Smooth muscle cell (in vitro differentiated cells): ENCODE data around the gene ACOXL. TPM values are rescaled to one million over a fixed set of nuclear protein-coding genes. Genes with fewer than 3 reads are reported as not detected.
A peak's percentile ranks its signal among the peaks of the same experiment; 100 is the strongest.

Source experiments
- DNase-seq: peaks from one replicate; lab custom pipeline; 2025; ENCODE audit not compliant: unreplicated experiment; lab: John Stamatoyannopoulos, UW
- H2AFZ ChIP-seq: fragments of 200-600 bp; sonication (generic); 2 replicates; pipeline ENCODE4 v1.6.0; 2016; ENCODE audit warnings: antibody characterized with exemption, low read depth, mild to moderate bottlenecking
- H3F3A ChIP-seq: fragments of 200-600 bp; sonication (generic); 2 replicates; pipeline ENCODE4 v1.6.0; 2017; ENCODE audit warnings: antibody characterized with exemption, low read depth
- H3K27ac ChIP-seq: fragments of 200-600 bp; sonication (generic); 2 replicates; pipeline ENCODE4 v1.5.1; 2016; ENCODE audit warnings: low read depth, mild to moderate bottlenecking
- H3K27me3 ChIP-seq: fragments of 200-600 bp; sonication (generic); 2 replicates; pipeline ENCODE4 v1.6.1; 2016; ENCODE audit warnings: low read depth, mild to moderate bottlenecking
- H3K36me3 ChIP-seq: fragments of 200-600 bp; sonication (generic); 2 replicates; pipeline ENCODE4 v1.5.1; 2016; ENCODE audit warnings: low read depth
- H3K4me1 ChIP-seq: fragments of 200-600 bp; sonication (generic); 2 replicates; pipeline ENCODE4 v1.5.1; 2016; ENCODE audit warnings: low read depth
- H3K4me2 ChIP-seq: fragments of 200-600 bp; sonication (generic); 2 replicates; pipeline ENCODE4 v1.6.0; 2016; ENCODE audit warnings: mild to moderate bottlenecking
- H3K4me3 ChIP-seq: fragments of 200-600 bp; sonication (generic); 2 replicates; pipeline ENCODE4 v1.5.1; 2016; ENCODE audit warnings: mild to moderate bottlenecking
- H3K79me2 ChIP-seq: fragments of 200-600 bp; sonication (generic); 2 replicates; pipeline ENCODE4 v1.6.0; 2016; ENCODE audit warnings: low read depth, mild to moderate bottlenecking
- H3K9ac ChIP-seq: fragments of 200-600 bp; sonication (generic); 2 replicates; pipeline ENCODE4 v1.6.0; 2016; ENCODE audit warnings: low read depth
- H3K9me3 ChIP-seq: fragments of 200-600 bp; sonication (generic); replicated peaks from 2 replicates; pipeline ENCODE4 v1.5.1; 2016; ENCODE audit warnings: low read depth
- H4K20me1 ChIP-seq: fragments of 200-600 bp; sonication (generic); 2 replicates; pipeline ENCODE4 v1.6.0; 2016; ENCODE audit warnings: low read depth
- WGBS: methylation state at CpG from one replicate; pipeline ENCODE4 v1.1.7; 2016; ENCODE audit warnings: low lambda C conversion rate; 5-methylcytosine and 5-hydroxymethylcytosine counted together
- polyA plus RNA-seq: library from polyadenylated mRNA; unstranded; fragments of >200 nt; fragmentation: Nextera tagmentation; extraction: Ambion mirVana; gene quantifications from 2 replicates; pipeline ENCODE4 v1.2.1, GENCODE V29; 2016
- total RNA-seq: library from RNA; depleted of rRNA; stranded (reverse); fragments of >200 nt; gene quantifications from 2 replicates; pipeline ENCODE4 v1.2.3, GENCODE V29; 2014
- TF ChIP-seq, protein P1 (sequence below): fragments of 200-600 bp; sonication (generic); IDR thresholded peaks from 2 replicates; pipeline ENCODE4 v1.5.1; 2017; ENCODE audit warnings: borderline replicate concordance, mild to moderate bottlenecking, antibody characterized with exemption; ENCODE audit not compliant: insufficient read depth, poor library complexity, severe bottlenecking

ACOXL gene
- total and polyA plus RNA-seq, 2 experiments from 2014 or later: not detected

DNA sequence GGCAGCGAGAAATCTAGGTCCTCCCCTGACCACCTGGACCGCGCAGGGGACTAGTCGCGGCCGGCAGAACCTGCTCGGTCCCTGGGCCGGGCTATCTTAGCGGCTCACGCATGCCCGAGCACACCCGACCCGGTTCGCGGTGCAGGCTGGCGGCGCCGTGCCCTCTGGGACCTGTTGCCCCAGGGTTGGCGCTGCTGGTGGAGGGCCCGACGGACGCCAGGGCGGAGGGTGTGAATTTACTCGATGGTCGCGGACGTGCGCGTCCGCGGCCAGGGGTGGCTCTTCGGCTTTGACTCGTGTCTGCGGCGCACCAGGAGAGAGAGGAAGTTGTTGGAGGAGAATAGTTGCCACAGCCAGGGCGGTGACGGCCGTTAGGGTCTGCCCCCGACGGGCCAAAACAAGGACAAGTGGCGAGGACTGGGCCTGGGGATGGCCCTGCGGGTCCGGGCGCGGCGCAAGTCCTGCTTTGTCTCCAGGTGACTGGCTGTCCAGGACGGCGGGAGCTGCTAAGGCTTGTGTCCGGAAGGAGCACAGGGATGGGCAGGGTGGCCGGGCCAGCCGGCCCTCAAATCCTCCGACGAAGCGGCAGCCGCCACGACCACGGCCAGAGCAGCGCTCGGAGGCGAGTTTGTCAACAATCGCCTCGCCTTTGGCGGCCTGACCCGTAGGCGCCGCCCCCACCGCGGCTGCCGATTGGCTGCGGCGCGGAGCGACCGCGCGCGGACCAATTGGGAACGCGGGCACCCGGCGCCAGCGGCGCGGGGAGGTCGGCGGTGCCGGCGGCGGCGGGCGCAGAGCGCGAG lies 389.7 kb downstream of the ACOXL start:
- H2AFZ ChIP-seq: peak overlapping the region; percentile 83
- TF ChIP-seq, protein P1, sequence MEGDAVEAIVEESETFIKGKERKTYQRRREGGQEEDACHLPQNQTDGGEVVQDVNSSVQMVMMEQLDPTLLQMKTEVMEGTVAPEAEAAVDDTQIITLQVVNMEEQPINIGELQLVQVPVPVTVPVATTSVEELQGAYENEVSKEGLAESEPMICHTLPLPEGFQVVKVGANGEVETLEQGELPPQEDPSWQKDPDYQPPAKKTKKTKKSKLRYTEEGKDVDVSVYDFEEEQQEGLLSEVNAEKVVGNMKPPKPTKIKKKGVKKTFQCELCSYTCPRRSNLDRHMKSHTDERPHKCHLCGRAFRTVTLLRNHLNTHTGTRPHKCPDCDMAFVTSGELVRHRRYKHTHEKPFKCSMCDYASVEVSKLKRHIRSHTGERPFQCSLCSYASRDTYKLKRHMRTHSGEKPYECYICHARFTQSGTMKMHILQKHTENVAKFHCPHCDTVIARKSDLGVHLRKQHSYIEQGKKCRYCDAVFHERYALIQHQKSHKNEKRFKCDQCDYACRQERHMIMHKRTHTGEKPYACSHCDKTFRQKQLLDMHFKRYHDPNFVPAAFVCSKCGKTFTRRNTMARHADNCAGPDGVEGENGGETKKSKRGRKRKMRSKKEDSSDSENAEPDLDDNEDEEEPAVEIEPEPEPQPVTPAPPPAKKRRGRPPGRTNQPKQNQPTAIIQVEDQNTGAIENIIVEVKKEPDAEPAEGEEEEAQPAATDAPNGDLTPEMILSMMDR: no peak
- peaks cover 6% of the 10 kb centered on the region for H3K36me3 ChIP-seq
- peaks cover 12% of the 10 kb centered on the region for H3K27me3 ChIP-seq
- H3K9ac ChIP-seq: peak overlapping the region; percentile 53
- peaks cover 52% of the 10 kb centered on the region for H3K79me2 ChIP-seq
- no peak overlapping the region for H3K27ac ChIP-seq
- H3K4me2 ChIP-seq: peak overlapping the region; percentile 99
- H3F3A ChIP-seq: no peaks in the 10 kb centered on the region
- peaks cover 53% of the 10 kb centered on the region for H4K20me1 ChIP-seq
- H3K9me3 ChIP-seq: no peaks in the 10 kb centered on the region
- 1% methylated on average over 90 of the region's 93 CpGs for WGBS
- H3K4me3 ChIP-seq: peak overlapping the region; percentile 88
- no peak for DNase-seq
- peaks cover 28% of the 10 kb centered on the region for H3K4me1 ChIP-seq

DNA sequence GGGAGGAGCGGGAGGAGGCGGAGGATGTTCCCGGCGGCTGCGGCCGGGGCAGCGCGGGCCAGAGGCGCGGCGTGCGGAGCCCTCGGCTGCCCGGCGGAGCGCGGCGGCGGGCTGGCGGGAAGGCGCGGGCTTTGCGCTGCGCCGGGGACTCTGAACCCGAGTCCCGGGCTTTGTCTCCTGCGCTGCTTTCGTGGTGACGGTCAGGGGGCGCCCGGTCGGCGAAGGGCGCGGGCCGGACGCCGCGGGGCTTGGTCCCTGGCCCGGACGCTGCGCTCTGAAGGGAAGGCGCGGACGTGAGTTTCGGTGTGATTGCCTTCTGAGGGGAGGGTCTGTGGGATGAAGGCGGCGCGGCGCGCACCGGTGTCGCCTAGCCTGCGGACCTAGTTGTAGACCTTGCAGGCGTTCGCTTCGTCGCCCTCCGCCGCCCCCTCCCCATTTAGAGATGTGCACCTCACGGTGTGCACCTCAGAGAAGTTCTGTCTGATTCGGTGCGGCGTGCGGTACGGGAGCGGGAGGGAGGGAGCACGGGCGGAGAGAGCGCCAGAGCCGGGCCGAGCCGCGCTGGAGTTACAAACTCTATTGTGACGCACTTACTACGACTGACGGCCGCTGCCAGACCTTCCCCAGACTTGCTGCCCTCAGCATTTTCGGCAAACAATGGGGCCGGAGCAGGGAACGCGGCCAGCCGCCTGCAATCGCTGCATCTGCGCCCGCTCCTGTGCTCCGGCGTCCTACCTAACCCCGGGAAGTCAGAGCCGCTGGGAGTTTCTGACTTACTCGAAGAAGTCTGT lies 390.5 kb downstream of the ACOXL start:
- Histone ChIP-seq H3K79me2 (peaks cover 52% of the 10 kb centered on the region), H3K4me1 (peaks cover 21% of the 10 kb centered on the region), H3K27ac (peak overlapping the region; percentile 71), H3K4me2 (peak overlapping the region; percentile 98), H3K27me3 (peaks cover 12% of the 10 kb centered on the region), H2AFZ (peak overlapping the region; percentile 90), H4K20me1 (peaks cover 53% of the 10 kb centered on the region), H3K9me3 (no peaks in the 10 kb centered on the region), H3K36me3 (peaks cover 6% of the 10 kb centered on the region), H3K4me3 (peak overlapping the region; percentile 90), H3K9ac (peak overlapping the region; percentile 84), H3F3A (no peaks in the 10 kb centered on the region)
- DNase-seq: no peak
- WGBS: under 1% methylated on average over 77 of the region's 92 CpGs
- TF ChIP-seq, protein P1: no peak

DNA sequence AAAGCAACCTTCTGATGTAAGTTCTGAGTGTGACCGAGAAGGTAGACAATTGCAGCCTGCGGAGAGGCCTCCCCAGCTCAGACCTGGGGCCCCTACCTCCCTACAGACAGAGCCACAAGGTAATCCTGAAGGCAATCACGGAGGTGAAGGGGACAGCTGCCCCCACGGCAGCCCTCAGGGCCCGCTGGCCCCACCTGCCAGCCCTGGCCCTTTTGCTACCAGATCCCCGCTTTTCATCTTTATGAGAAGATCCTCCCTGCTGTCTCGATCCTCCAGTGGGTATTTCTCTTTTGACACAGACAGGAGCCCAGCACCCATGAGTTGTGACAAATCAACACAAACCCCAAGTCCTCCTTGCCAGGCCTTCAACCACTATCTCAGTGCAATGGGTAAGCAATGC lies 391.4 kb downstream of the ACOXL start:
- peaks cover 12% of the 10 kb centered on the region for H3K27me3 ChIP-seq
- H4K20me1 ChIP-seq: peaks cover 56% of the 10 kb centered on the region
- H3K36me3 ChIP-seq: peaks cover 6% of the 10 kb centered on the region
- no peak overlapping the region for H3K27ac ChIP-seq
- H3K9me3 ChIP-seq: no peaks in the 10 kb centered on the region
- peaks cover 53% of the 10 kb centered on the region for H3K79me2 ChIP-seq
- no peak for DNase-seq
- H3K4me1 ChIP-seq: peaks cover 13% of the 10 kb centered on the region
- no peaks in the 10 kb centered on the region for H3F3A ChIP-seq
- TF ChIP-seq, protein P1: no peak
- no peak overlapping the region for H3K9ac ChIP-seq
- no peak overlapping the region for H2AFZ ChIP-seq
- peak overlapping the region; percentile 98 for H3K4me2 ChIP-seq
- peak overlapping the region; percentile 90 for H3K4me3 ChIP-seq
- WGBS: 79% methylated on average over 7 of the region's 7 CpGs
